Islet of Langerhans (tissue), 1 donor: Measurements from ENCODE around the gene PDE12.
"Not testable (repeated sequence)": the region's sequence is repeated elsewhere in the genome, so short reads cannot be mapped to it uniquely, and the experiment has no call there.

Experiments
- FAIRE-seq: peaks from one replicate; lab custom pipeline; 2011; peaks lifted over from hg19 to GRCh38; lab: Jason Lieb, UNC

Gene PDE12

GRCh38 chr3:57586778-57587177, 30.7 kb downstream of the PDE12 start:
- no peak for FAIRE-seq

GRCh38 chr3:57587905-57588304, 31.8 kb downstream of the PDE12 start:
- FAIRE-seq = no peak

GRCh38 chr3:57592306-57592705, 36.2 kb downstream of the PDE12 start:
- FAIRE-seq = no peak

GRCh38 chr3:57594144-57594543, 38.1 kb downstream of the PDE12 start:
- no peak for FAIRE-seq

GRCh38 chr3:57594576-57594975, 38.5 kb downstream of the PDE12 start:
- no peak for FAIRE-seq

GRCh38 chr3:57596495-57597126, 40.5 kb downstream of the PDE12 start:
- FAIRE-seq = no peak

- peak; percentile 93 for FAIRE-seq
These were observed 41.3 kb downstream of the PDE12 start, which contains the start of gene ARF4 for GRCh38 chr3:57597127-57597923. TSS of gene ARF4 (minus strand) at chr3:57597344. CDS start at chr3:57597140, 204 bp downstream.

- no peak for FAIRE-seq
These were observed 42.8 kb downstream of the PDE12 start for GRCh38 chr3:57598765-57599360.

- no peak for FAIRE-seq
These were observed 44.1 kb downstream of the PDE12 start for GRCh38 chr3:57600195-57600594.

GRCh38 chr3:57604971-57605370, 48.9 kb downstream of the PDE12 start:
- FAIRE-seq = no peak

GRCh38 chr3:57605683-57606082, 49.6 kb downstream of the PDE12 start:
- no peak for FAIRE-seq

- not testable (repeated sequence) for FAIRE-seq
These were observed 55.8 kb downstream of the PDE12 start for GRCh38 chr3:57611870-57612269.

- no peak for FAIRE-seq
These were observed 60.2 kb downstream of the PDE12 start for GRCh38 chr3:57616233-57616632.
